ENCODE measurements around the gene MDM4.

The MDM4 gene

DNA sequence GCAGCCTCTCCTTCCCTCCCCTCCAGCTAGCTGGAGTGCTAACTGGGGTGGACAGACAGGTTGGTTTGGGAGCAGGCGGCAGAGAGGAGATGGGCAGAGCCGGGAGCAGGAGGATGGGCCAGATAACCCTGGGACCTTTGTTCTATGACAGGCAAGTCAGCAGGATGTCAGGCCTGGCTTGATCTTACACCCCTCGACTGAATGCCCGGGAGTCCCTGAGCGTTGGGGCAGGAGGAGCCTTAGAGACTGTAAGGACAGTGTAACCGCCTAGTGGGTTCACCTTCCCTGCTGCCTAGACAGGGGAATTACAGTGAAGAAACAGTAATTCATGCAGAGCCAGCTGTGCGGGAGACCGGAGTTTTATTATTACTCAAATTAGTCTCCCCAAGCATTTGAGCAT is 60.2 kb downstream of the MDM4 start:
- ChIA-PET POLR2A (no interaction called here), CTCF (no interaction called here)

DNA sequence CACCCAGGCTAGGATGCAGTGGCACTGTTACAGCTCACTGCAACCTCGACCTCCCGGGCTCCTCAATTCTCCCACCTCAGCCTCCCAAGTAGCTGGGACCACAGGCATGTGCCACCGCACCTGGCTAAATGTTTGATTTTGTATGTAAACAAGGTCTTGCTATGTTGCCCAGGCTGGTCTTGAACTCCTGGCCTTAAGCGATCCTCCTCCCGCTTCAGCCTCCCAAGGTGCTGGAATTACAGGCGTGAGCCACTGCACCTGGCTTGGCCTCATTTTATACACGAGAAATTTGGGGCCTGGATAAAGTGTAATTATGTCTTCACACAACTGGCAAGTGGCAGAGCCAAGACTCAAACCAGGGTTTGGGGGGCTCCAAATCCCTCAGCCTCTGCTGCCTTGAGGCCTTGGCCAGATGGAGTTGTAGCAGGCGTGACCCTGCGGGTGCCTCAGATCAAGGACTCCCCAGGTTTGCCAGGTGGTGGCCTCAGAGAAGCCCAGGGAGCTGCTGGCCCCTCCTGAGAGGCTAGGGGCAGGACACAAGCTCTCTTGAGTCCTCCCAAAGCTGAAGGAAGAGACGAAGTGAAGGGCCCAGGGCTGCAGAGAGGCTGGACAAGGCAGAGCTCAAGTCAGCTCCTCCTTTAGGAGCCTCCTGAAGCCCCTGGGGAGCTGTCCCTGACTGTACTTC is 61.7 kb downstream of the MDM4 start:
- CTCF ChIA-PET: interaction anchor here (0.8 kb wide), 1 partner anchor 12 kb away, joined by 3 read pairs; no protein-coding TSS in a partner anchor

More for the DNA sequence above, 60.2 kb downstream of the MDM4 start:
- no peak for DNase-seq (ENCODE audit: extremely low spot score)
- TF ChIP-seq TARDBP (IDR thresholded peaks at IDR 0.05): no peak
- no peak for TF ChIP-seq HDGF (IDR thresholded peaks at IDR 0.05; ENCODE audit: borderline replicate concordance)
- TF ChIP-seq BHLHE40 (IDR thresholded peaks at IDR 0.05; ENCODE audit: borderline replicate concordance): no peak
- no peak for TF ChIP-seq SP1 (IDR thresholded peaks at IDR 0.05)
- no peak for TF ChIP-seq NFRKB (IDR thresholded peaks at IDR 0.05)
- TF ChIP-seq, protein P1, sequence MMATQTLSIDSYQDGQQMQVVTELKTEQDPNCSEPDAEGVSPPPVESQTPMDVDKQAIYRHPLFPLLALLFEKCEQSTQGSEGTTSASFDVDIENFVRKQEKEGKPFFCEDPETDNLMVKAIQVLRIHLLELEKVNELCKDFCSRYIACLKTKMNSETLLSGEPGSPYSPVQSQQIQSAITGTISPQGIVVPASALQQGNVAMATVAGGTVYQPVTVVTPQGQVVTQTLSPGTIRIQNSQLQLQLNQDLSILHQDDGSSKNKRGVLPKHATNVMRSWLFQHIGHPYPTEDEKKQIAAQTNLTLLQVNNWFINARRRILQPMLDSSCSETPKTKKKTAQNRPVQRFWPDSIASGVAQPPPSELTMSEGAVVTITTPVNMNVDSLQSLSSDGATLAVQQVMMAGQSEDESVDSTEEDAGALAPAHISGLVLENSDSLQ (IDR thresholded peaks at IDR 0.05): no peak
- no peak for TF ChIP-seq FOXM1 (IDR thresholded peaks at IDR 0.05; ENCODE audit: borderline replicate concordance)
- no peak for TF ChIP-seq FOXK2 (IDR thresholded peaks at IDR 0.05)
- TF ChIP-seq LEF1 (IDR thresholded peaks at IDR 0.05; ENCODE audit: borderline replicate concordance): no peak
- no peak for TF ChIP-seq L3MBTL2 (conservative IDR thresholded peaks at IDR 0.05)
- no peak for TF ChIP-seq CTBP1 (IDR thresholded peaks at IDR 0.05; ENCODE audit: borderline replicate concordance)

DNA sequence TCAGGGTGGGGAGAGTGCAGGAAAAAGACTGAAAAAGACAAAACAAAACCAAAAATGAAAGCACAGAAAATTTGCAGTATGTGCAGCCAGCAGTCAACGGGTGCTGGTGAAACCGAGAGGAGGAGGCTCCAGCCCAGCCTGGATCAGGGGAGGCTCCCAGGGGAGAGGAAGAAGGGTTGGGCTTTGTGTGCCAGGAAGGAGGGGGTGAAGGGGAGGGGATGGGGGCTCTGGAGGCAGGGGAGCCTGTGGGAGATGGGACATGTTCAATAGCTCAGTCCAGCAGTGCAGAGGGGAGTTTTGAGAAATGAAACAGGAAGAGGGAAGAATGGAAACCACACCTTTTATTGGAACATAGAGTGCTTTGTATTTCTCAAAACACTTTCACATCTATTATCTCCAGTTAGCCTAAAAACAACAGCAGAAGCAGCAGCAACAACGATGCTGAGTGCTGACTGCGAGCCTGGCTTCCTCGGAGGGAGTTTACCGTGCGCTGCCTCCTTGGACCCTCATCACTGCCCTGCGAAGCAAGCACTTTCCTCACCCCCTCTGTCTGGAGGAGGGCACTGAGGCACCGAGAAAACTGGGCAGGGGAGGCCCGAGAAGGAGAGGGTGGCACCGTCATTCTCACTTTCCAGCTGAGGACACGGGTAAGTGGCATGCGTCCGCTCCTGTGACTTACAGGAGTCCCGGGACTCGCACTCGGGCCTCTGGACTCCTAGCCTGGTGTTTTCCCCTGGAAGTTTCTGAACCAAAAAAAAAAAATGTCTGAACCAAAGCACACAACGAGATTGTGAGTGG is 62.9 kb downstream of the MDM4 start:
- ChIA-PET CTCF (interaction anchor here (0.7 to 1.1 kb wide), 4 partner anchors 13 to 228 kb away, joined by 3 to 5 read pairs (median 3); no protein-coding TSS in a partner anchor), POLR2A (no interaction called here)
- no peak for DNase-seq (ENCODE audit: extremely low spot score)
- TF ChIP-seq FOXK2 (IDR thresholded peaks at IDR 0.05) (no peak), L3MBTL2 (conservative IDR thresholded peaks at IDR 0.05) (no peak)

More for the DNA sequence above, 61.7 kb downstream of the MDM4 start:
- DNase-seq (ENCODE audit: extremely low spot score): no peak
- POLR2A ChIA-PET: no interaction called here
- TF ChIP-seq L3MBTL2 (conservative IDR thresholded peaks at IDR 0.05) (no peak), FOXA1 (IDR thresholded peaks at IDR 0.05) (no peak), HDGF (IDR thresholded peaks at IDR 0.05; ENCODE audit: borderline replicate concordance) (no peak), SP1 (IDR thresholded peaks at IDR 0.05) (no peak), ELF4 (IDR thresholded peaks at IDR 0.05) (no peak)

DNA sequence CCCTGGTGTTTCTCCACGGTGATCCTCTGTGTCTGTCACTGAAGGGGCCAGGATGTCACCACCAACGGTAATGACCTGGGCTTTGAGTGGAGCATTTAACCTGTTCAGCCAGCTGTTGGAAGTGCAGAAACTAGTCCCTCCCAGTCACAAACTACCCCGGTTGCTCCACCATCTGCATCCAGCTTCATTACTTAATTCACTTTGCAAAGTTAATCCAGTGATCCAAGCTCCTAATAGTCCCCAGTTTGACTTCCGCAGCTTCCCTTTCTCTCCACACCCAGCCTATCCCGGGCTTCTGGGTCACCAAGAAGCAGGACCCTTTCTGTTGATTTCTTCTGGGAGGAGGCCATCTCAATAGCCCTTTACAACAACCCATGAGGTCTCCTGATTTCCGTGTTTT is 63.5 kb downstream of the MDM4 start:
- TF ChIP-seq TARDBP (IDR thresholded peaks at IDR 0.05): no peak
- TF ChIP-seq ZNF384 (IDR thresholded peaks at IDR 0.05): no peak
- TF ChIP-seq FOXK2 (IDR thresholded peaks at IDR 0.05): no peak
- no peak for TF ChIP-seq FOXA1 (IDR thresholded peaks at IDR 0.05)
- no peak for TF ChIP-seq SP1 (IDR thresholded peaks at IDR 0.05)
- no peak for TF ChIP-seq ARNT (IDR thresholded peaks at IDR 0.05)
- TF ChIP-seq SUZ12 (IDR thresholded peaks at IDR 0.05): no peak
- TF ChIP-seq, protein P1 (IDR thresholded peaks at IDR 0.05): no peak
- no peak for TF ChIP-seq FOXM1 (IDR thresholded peaks at IDR 0.05; ENCODE audit: borderline replicate concordance)
- TF ChIP-seq BHLHE40 (IDR thresholded peaks at IDR 0.05; ENCODE audit: borderline replicate concordance): no peak
- TF ChIP-seq LEF1 (IDR thresholded peaks at IDR 0.05; ENCODE audit: borderline replicate concordance): no peak
- no peak for TF ChIP-seq NFRKB (IDR thresholded peaks at IDR 0.05)
- TF ChIP-seq L3MBTL2 (conservative IDR thresholded peaks at IDR 0.05): no peak
- no peak for TF ChIP-seq HDGF (IDR thresholded peaks at IDR 0.05; ENCODE audit: borderline replicate concordance)
- DNase-seq (ENCODE audit: extremely low spot score): no peak
- ChIA-PET CTCF (interaction anchor here (0.7 to 1.1 kb wide), 3 partner anchors 14 to 227 kb away, joined by 3 to 5 read pairs (median 3); no protein-coding TSS in a partner anchor), POLR2A (no interaction called here)

DNA sequence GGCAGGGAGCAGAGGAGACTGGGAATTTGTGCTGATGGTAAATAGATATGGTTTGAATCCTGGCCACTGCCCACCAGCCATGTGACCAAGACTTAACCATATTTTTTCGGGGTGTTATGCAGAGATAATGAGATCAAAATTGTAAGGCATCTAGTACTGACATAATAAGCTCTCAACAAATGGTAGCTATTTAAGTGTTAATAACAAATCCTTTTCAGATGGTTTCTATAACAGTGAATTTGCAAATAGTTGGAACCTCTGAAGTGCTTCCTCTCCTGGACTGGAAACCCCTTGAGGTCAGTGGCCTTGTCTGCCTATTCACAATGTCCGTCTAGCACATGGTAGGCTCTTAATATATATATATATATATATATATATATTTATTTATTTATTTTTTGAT is 64.7 kb downstream of the MDM4 start:
- ChIA-PET CTCF (no interaction called here), POLR2A (no interaction called here)
- no peak for DNase-seq (ENCODE audit: extremely low spot score)
- TF ChIP-seq FOXA1 (IDR thresholded peaks at IDR 0.05) (no peak), CTBP1 (IDR thresholded peaks at IDR 0.05; ENCODE audit: borderline replicate concordance) (no peak), TARDBP (IDR thresholded peaks at IDR 0.05) (no peak), ELF4 (IDR thresholded peaks at IDR 0.05) (no peak), BHLHE40 (IDR thresholded peaks at IDR 0.05; ENCODE audit: borderline replicate concordance) (no peak)

DNA sequence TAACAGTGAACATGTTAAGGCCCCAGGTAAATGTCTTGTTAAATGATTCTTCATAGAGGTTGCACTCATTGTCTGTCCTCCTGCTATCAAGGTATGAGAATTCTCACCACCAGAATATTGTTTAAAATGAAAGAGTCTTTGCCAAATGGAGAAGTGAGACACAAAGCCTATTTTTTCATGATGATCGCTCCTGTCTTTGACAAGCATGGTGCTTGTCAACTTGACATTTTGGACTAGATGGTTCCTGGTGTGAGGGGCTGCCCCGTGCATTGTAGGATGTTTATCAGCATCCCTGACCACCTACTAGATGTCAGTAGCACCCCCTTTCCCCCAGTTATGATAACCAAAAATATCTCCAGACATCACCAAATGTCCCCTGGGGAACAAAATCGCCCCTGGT is 65.6 kb downstream of the MDM4 start:
- CTCF ChIA-PET: no interaction called here
- no peak for DNase-seq (ENCODE audit: extremely low spot score)
- POLR2A ChIA-PET: no interaction called here
- TF ChIP-seq, protein P1 (IDR thresholded peaks at IDR 0.05): no peak
- TF ChIP-seq CTBP1 (IDR thresholded peaks at IDR 0.05; ENCODE audit: borderline replicate concordance) (no peak), BHLHE40 (IDR thresholded peaks at IDR 0.05; ENCODE audit: borderline replicate concordance) (no peak), ARNT (IDR thresholded peaks at IDR 0.05) (no peak)
